Hematopoietic multipotent progenitor cell treated with erythropoietin and hydrocortisone succinate and interleukin-3 and kit ligand, for 6 days (in vitro differentiated cells): ENCODE results near the gene BZW2.

Experiments used
- DNase-seq: peaks from one replicate; pipeline ENCODE4 v3.0.0-alpha.2; 2015

BZW2 gene

DNA sequence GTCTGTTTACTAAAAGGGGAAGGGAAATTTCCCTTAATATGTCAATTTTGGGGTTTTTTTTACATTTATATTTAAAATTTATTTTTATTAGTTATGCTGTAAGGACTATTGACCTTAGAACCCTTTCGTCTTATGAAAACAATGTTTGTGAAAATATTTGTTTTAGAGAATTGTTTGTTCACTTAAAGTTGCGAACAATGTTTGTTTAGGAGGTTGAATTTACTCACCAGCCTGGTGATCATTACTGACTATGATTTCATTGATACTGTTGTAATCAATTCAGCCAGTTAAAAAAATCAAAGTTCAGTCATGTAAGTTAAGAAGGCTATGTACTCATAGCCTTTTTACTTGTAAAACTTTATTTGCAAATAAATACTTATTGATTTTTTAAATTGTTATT is 80.2 kb downstream of the BZW2 start:
- DNase-seq: no peak

DNA sequence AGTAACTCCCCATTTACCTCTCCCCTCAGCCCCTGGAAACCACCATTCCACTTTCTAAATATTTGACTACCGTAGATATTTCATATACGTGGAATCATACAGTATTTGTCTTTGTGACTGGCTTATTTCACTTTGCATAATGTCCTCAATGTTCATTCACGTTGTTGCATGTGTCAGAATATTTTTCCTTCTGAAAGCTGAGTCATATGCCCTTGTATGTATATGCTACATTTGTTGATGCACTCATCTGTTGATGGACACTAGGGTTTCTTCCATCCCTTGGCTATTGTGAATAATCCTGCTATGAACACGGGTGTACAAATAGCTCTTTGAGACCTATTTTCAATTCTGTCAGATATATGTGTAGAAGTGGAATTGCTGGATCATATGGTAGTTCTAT is 81.8 kb downstream of the BZW2 start:
- DNase-seq: no peak

DNA sequence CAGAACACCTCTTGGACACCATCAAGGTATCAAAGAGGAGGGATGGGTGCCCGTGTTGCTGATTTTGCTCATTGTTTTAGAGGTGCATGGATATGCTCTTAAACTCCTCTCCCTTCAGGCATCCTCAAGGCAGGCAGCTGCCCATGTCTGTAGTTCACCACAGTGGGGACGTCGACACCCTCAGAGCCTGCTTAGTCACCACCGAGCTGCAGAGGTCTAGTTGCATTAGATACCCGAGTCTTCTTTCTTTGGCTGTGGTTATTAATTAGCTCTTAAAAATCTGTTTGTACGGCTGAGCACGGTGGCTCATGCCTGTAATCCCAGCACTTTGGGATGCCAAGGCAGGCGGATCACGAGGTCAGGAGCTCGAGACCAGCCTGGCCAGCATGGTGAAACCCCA is 82.8 kb downstream of the BZW2 start:
- no peak for DNase-seq

DNA sequence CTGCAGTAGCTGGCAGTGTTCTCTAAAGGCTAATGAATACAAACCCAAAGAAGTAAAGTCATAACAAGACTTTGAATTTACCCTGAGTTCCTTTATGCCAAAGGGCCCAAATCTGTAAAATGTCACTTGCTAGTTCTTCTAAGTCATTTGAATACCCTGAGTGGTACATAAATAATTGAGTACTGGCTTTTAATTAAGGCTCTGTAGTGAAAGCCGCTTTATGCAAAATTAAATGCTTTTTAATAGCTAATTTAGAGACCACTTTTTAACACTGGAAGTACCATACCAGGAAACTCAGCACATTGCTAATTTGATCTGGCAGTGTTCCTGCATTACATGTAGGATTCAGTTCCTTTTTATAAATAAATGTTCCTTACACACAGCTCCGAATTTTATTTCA is 83.6 kb downstream of the BZW2 start:
- no peak for DNase-seq

DNA sequence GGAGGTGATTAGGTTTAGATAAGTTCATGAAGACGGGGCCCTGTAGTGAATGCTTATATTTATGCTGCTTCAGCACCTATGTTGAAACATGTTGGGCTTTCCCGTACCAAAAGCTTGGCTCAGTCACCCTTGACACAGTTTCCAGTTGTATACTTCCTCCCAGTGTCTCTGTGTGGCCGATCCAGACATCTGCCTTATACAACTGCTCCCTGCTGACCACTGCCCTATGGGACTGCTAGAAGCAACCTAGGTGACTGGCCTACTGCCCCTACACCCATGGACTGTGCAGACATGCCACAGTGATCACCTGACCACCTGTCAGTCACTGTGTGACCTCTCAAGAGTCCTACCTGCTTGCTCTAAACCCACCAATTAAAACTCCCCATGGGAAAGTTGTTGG is 85.0 kb downstream of the BZW2 start:
- DNase-seq: no peak

DNA sequence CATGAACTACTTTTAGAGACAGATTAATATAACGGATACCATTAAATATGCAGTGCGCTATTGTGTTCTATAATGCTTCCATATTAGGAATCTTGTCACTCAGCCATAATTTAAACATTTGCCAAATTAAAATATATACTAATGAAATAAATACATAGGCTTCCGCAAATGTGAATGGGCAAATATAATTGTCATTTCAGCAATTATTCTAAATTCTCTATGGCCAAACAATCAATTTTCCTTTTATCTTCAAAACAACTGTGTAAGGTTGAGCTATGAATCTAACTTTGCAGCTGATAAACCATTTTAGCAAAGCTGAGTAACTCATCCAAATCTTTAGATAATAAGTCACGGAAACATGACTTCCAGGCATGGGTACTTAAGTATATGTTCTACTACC is 86.8 kb downstream of the BZW2 start:
- no peak for DNase-seq

DNA sequence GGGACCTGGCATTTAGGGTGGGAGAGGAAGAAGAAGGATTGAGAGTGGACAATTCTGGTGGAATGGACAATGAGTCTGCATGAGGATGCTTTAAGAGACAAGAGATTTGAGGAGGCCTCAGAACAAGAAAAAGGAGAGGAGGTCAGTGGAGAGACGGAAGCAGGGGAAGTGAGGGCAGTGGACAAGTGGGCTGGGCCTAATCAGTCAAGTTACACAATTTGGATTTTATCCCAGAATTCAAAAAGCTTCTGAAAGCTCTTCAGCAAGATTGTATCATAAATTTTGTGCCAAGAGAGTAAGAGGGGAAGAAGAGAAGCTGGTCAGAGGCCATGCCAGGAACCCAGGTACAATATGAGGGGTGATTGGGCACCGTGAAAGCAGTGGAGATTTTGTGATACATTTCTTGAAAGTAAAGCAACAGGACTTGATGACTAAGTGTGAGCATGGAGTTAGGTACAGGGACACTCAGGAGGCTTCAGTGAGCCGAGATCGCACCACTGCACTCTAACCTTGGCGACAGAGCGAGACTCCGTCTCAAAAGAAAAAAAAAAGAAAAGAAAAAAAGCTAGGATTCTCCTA is 88.3 kb downstream of the BZW2 start:
- no peak for DNase-seq

DNA sequence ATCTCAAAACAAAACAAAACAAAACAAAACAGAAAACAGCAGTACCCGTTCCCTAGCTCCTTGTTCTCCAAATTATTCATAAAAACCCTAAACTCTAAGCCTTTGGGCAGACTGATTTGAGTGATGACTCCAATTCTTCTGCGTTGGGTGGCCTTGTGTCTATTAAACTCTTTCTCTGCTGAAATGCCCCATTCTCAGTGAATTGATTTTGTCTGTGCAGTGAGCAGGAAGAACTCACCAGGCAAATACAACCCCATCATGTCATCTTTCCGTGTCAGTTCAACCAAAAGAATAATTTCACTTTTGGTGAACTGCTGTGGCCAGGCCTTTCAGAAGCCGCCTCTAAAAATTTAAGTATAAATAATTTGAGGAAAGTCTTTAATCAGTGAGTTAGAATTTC is 89.0 kb downstream of the BZW2 start:
- DNase-seq: no peak

DNA sequence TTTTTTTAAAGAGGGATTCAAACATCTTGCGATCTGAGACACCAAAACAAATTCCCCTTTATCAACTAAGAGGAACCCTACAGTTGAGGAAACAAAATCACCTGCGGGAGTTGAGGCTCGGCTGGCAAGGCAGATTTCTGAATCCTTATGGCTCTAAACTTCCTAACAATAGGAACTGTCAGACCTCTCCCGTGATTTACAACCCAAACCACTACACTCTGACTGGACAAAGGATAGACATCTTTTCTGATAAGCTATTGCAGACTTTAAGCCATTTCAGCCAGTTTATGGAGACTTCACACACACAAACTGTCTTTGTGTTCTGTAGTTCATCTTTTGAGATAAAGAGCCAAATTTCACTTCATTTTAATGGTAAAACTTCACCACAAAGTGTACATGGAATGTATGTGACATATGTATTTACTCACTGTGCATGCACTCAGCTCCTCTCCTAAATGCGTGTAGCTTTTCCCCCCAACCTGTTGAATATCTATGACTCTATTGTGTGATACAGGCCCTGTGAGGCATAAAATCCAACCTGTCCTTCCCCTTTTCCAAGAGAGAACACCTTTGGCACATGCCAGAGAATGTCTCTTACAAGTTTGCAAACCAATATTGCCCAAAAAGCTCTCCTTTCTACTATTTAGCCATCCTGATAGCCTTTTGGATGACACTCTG is 92.2 kb downstream of the BZW2 start:
- no peak for DNase-seq

DNA sequence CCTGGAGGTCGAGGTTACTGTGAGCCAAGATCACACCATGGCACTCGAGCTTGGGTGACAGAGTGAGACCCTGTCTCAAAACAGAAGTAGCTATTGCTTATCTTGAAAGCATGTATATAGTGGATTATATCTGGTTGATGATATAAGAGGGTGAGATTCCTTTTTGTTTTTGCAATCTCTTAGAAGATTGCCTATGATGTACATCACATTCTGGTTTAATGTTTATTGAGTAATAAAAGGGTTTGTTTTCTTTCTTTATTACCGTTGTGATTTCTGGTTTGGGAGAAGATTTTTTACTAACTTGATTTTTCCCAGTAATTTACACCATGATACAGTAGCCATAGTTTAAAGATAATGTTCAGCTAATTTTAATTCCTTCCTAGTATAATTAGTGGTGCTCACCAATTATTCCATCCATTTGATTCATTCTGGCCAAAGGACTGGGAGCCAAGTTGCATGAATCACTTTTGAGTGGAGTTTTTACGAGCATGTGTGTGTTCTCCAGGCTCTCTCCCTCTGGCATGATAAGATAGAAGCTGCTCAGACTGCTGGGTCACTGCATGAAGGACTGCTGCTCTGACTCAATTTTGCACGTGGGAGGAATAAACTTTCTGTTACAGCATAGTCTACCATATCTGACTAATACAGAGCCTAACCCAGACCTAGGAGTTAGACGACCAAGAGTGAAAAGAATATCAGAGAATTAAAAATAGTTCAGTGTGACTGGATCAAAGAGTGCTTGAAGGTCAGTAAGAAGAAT is 94.1 kb downstream of the BZW2 start:
- DNase-seq: peak; percentile 87

DNA sequence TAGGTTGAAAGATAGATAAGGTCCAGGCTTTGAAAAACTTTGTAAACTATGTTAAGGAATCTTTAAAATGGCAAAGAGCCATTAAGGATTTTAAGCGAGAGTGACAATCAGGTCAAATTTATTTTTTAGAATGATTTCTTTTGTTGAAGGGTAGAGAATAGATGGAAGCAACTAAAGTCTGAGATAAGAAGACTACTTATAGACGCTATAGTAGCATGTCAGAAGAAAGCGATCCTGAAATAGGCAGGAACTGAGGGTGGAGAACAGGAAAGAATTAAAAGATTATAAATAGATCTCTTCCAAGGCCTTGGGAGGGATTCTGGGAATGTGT is 94.6 kb downstream of the BZW2 start:
- DNase-seq: no peak

DNA sequence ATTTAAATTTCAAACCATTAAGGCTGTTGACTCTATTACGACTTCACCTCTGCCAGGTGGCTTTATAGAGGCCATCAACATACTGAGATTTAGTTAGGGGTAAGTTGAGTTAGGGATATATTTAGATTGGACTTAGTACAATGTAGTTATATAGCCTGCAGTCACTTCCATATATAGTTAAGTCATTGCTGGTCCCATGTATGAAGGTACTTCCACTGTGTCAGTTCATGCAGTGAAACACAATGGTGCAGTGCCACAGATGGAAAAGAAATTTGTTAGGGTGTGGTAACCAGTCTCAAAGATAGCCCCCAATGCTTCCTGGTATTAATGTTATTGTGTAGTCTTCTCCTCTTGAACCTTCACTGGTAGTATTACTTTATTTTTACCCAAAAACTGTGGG is 95.0 kb downstream of the BZW2 start:
- DNase-seq: no peak

DNA sequence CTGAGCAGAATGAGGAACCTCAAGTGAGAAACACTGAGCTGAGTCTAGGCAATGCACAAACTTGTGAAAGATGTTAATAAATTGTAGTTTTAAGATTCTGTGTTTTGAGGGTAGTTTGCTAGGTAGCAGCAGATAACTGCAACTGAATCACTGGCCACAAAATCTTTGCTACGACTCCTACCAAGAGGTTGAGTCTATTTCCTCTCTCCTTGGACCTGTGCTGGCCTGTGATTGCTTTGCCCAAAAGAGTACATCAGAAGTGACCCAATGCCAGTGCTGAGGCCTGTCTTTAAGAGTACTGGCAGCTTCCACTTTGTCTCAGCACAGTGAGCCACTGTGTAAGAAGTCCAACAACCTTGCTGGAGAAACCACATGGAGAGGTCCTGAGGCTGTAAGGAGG is 95.7 kb downstream of the BZW2 start:
- no peak for DNase-seq

DNA sequence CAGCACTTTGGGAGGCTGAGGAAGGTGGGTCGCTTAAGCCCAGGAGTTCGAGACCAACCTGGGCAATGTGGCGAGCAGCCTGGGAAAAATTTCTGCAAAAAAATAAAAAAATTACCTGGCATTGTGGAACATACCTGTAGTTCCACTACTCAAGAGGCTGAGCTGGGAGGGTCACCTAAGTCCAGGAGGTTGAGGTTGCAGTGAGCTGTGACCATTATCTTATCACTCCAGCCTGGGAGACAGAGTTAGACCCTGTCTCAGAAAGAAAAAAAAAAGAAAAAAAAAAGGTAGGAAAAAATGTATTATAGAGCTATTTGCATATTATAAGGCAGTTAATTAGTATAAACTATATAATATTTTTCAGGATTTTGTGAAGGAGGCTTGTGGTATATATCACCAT is 96.6 kb downstream of the BZW2 start:
- no peak for DNase-seq

DNA sequence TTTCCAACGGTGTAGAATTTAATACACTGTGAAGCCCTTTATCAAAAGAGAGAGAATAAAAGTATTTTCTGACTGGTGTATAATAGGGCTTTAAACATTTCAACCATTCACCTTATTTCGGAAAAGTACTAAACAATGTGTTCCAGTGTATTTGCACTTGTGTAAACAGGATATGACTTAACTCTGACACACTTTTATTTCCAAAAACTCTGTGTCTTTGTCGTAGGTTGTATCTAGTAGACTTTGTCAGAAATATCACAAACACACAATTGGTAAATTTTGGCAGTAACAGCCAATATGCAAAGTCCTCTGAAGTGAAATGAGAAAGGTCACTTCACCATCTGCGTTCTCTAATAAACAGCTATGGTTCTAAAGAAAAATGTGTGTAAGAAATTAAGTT is 97.3 kb downstream of the BZW2 start:
- DNase-seq: no peak

DNA sequence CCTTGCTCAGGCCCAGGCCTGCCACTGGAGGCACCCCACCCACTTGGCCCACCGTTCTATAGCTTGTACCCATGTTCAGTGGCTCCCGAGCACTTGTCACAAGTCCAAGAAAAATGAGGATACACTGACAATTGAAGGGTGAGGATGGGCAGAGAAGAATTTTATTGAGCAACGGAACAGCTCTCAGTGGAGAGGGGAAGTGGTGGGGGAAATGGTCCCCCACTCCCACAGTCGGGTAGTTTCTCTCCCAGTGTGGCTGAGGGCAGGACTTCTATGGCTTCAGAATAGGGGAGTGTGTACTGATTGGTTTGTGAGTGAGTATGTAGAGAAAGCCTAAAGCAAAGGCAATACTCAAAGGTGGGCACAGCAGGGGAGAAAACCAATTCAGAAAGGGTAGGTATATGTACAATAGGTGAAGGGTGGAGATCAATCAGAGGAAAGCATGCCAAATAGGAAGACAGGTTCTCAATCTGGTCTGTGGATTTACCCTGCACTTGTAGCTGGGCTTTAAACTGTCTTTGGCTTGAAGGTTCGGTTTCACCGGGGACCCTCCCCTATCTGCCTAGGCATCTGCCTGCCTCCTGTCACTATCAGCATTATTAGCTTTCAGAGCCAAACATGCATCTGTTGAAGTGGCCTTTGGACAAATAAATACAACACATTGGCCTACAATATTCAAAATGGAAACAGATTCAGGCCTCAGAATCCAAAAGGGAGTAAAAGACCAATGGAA is 98.7 kb downstream of the BZW2 start:
- DNase-seq: no peak

DNA sequence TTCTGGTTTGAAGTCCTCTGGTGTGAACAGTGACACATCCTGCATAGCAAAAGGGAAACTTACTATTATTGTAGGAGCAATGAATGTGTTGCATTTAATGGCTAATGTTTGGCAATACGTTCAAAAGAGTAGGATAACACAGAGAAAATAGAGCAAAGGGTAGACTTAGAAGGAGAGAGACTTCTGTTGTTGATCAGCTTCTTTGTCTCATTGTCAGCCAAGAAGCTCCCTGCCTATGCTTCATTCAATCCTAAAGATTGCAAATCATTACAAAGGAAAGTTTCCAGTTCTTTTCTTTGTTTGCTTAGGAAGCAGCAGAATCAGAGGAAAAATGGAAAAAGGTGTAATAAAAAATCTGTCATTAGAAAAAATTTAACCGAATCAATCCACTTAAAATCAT is 99.7 kb downstream of the BZW2 start:
- no peak for DNase-seq

DNA sequence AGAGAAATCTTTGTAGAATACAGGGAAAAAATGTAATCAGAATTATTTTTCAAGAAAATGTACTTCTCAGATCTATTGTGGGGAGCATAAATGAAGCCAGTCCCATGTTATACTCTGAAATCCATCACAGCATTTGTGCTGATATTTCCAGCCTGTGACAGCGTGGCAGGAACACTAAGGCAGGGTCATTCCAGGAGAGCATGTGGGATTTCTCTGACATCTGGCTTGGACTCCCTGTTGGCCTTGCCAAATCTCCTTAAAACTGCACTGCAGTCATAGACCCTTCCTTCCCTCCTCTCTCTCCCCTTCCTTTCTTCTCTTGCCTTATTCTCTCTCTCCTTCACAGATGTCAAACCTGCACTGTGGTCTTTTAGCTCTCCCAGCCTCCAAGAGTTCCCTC is 101.1 kb downstream of the BZW2 start:
- DNase-seq: no peak

DNA sequence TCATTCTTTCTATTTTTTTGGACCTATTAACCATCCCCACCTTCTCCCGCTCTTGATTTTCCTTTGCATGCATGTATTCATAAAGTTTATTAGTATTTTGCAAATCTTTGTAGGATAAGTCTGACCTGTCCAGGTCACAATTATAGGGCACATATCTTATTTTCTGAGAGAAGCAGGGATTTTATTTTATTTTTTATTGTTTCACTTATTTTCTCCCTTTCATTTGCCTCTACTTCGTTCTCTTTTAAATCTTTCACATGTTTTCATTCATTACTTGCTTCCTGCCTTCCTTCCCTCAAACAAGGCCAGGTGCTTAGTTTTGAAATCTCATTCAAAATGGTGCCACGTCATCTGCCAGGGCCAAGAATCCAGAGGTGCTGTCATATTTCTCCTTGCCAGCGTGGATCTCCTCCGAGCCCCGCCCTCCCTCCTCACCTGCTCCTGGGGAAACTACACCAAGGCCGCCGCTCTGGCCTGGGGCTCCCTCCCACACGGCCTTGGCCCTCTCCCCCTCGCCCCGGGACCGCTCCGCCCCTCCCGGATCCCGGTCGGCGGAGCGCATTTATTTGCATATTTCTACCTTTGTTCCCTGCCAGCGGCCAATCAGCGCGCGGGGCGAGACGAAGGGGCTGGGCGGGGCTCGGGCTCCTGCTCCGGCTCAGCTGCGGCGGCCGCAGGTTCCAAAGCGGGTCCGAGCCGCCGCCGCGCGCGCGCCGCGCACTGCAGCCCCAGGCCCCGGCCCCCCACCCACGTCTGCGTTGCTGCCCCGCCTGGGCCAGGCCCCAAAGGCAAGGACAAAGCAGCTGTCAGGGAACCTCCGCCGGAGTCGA is 107.3 kb downstream of the BZW2 start, which contains the start of gene TSPAN13:
Gene TSPAN13, plus strand, starts transcription at position 654 of the 830 bp plus-strand sequence. CDS start 213 bp downstream, outside the sequence.
- DNase-seq: peak; percentile 88

DNA sequence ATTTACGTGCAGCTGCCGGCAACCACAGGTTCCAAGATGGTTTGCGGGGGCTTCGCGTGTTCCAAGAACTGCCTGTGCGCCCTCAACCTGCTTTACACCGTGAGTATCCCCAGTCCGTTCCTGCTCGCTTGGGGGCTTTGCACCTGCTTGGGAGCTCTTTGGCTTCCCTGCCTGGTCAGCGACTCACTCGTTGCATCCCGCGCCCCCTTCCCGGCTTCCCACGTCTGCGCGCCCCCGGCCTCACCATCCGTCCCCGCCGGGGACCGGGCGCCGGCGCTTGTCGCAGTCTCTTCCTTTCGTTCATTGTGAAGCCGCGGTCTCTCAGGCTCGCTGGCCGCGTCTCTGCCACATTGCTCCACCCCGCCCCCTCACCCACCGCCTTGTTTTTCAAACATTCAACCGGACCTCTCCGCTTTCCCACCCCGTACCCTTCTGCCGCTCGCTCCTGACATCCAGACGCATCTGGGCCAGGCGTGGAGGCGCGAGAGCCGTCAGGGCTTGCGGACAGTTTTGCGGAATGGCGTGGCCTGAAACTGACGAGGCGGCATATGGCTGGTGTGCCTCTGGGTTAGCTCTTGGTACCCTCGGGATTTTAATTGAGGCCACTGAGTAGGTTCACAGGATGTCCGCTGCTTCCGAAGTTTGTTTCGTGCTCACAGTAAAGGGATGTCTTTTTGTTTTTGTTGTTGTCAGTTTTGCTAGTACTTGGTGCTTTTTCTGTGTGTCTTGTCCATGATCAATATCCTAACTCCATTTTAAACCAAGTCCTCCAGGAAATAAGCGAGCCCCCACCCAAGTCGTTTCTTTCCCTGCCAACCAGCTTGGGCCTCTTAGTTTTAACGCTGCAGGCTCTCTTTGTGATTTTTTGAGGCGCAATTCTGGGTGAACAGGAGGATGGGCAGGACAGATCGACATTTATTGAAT is 108.2 kb downstream of the BZW2 start:
- DNase-seq: peak; percentile 55

DNA sequence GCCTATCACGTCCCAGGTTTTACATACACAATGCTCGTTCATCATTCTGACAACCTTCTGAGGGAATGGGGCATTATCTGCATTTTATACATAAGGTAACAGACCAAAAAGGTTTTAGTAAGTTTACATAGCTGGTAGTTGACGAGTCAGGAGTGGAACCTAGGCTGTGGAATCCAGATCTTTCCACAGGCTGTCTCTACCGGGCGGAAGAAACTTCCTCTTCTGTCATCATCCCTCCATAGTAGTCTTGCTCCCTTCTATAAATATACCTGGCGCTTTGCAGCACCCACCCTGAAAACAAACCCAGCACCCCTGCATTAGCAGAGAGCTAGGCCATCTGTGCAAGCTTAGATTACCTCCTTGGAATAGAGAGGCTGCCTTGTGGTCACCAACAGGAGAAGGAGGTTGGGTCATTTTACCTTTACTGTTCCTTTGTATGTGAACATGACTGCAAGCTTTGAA is 108.9 kb downstream of the BZW2 start:
- peak; percentile 35 for DNase-seq

DNA sequence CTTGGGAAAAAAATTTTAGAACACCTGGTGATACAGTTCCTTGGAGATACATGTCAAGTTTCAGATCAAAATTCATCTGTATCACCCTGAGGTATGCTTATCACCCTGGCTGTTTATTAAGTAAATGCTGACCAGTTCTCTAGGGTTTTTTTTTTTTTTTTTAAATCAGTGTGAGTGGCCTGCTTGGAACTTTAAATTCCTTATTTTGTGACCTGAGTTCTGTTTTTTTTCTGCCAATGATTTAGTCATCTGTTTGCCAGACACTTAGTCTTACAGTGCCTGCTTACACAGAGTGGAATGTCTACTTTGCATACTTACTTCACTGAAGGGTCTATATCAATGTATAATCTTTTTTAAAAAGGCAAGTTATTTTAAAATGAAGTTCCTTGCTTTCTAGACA is 109.4 kb downstream of the BZW2 start:
- no peak for DNase-seq
